H1 (cell line): ENCODE data around the gene CBL. TPM values are rescaled to one million over a fixed set of nuclear protein-coding genes. Genes with fewer than 3 reads are reported as not detected.

Source experiments
- CTCF ChIA-PET: fragments of 300-600 bp; sonication (Branson Sonifier 250); formaldehyde crosslinking; loops from one replicate; lab custom pipeline; 2021; ENCODE audit not compliant: partially characterized antibody; lab: Charles Lee
- POLR2A ChIA-PET: fragments of 300-600 bp; sonication (Branson Sonifier 250); formaldehyde crosslinking; loops from one replicate; lab custom pipeline; 2021; ENCODE audit warnings: inconsistent platforms; ENCODE audit not compliant: partially characterized antibody; lab: Charles Lee
- DNase-seq, 2 experiments: peaks; one replicate each; pipeline versions ENCODE4 v3.0.0 to v3.0.0-alpha.2; 2010 to 2022; ENCODE audit warnings: low spot score in 2 of 2, low read depth in 1 of 2, mixed read lengths in 1 of 2
- FAIRE-seq: peaks from 2 replicates; lab custom pipeline; 2011; peaks lifted over from hg19 to GRCh38; lab: Jason Lieb, UNC
- H2AFZ ChIP-seq: 2 replicates; pipeline ENCODE4 v1.8.1; 2012; ENCODE audit warnings: low read length, inconsistent platforms
- H2AK5ac ChIP-seq: 2 replicates; pipeline ENCODE4 v1.6.1; 2013; ENCODE audit warnings: low read depth, low read length
- H2BK120ac ChIP-seq: replicated peaks from 2 replicates; pipeline ENCODE3; 2013; ENCODE audit warnings: low read depth, low read length, inconsistent platforms
- H2BK12ac ChIP-seq: 2 replicates; pipeline ENCODE4 v1.6.1; 2013; ENCODE audit warnings: low read depth, low read length
- H2BK15ac ChIP-seq: 2 replicates; pipeline ENCODE4 v1.6.1; 2013; ENCODE audit warnings: low read length
- H2BK20ac ChIP-seq: 2 replicates; pipeline ENCODE4 v1.6.1; 2013; ENCODE audit warnings: low read length
- H2BK5ac ChIP-seq: 2 replicates; pipeline ENCODE4 v1.6.1; 2013; ENCODE audit warnings: low read depth, low read length
- H3K14ac ChIP-seq: 2 replicates; pipeline ENCODE4 v1.6.1; 2013; ENCODE audit warnings: inconsistent platforms; ENCODE audit not compliant: insufficient read length
- H3K18ac ChIP-seq: 2 replicates; pipeline ENCODE4 v1.6.1; 2013; ENCODE audit warnings: low read length; ENCODE audit errors: extremely low read depth
- H3K23ac ChIP-seq: 2 replicates; pipeline ENCODE4 v1.6.1; 2013; ENCODE audit warnings: inconsistent platforms; ENCODE audit not compliant: insufficient read length
- H3K23me2 ChIP-seq: 2 replicates; pipeline ENCODE4 v1.6.1; 2013; ENCODE audit warnings: low read depth, low read length
- H3K27ac ChIP-seq: 2 replicates; pipeline ENCODE4 v1.6.1; 2011; ENCODE audit warnings: low read depth, low read length, inconsistent platforms
- H3K27me3 ChIP-seq, 4 experiments: replicated peaks in 1 of 4; 1 replicate in 1 of 4; 2 replicates in 3 of 4; pipeline versions ENCODE4 v1.6.1 to v1.8.1; 2011 to 2013; ENCODE audit warnings: low read length in 3 of 4, mild to moderate bottlenecking in 3 of 4, inconsistent platforms in 2 of 4, mixed read lengths in 2 of 4, moderate library complexity in 1 of 4; ENCODE audit not compliant: control insufficient read depth in 3 of 4, insufficient read depth in 3 of 4; ENCODE audit errors: extremely low read depth in 1 of 4
- H3K36me3 ChIP-seq, 4 experiments: 2 replicates each; pipeline versions ENCODE4 v1.6.1 to v1.8.1; 2011 to 2013; ENCODE audit warnings: mild to moderate bottlenecking in 4 of 4, low read length in 3 of 4, moderate library complexity in 2 of 4, control low read depth in 1 of 4, inconsistent platforms in 1 of 4; ENCODE audit not compliant: insufficient read depth in 4 of 4, control insufficient read depth in 2 of 4
- H3K4ac ChIP-seq: replicated peaks from 2 replicates; pipeline ENCODE3; 2013; ENCODE audit warnings: low read length, low read depth, mixed read lengths, inconsistent platforms; ENCODE audit not compliant: insufficient read length
- H3K4me1 ChIP-seq, 4 experiments: replicated peaks in 1 of 4; 1 replicate in 1 of 4; 2 replicates in 3 of 4; pipeline versions ENCODE4 v1.6.1 to v1.8.1; 2011 to 2013; ENCODE audit warnings: low read length in 3 of 4, inconsistent platforms in 2 of 4, mixed read lengths in 1 of 4; ENCODE audit not compliant: insufficient read depth in 4 of 4, control insufficient read depth in 3 of 4
- H3K4me2 ChIP-seq, 2 experiments: 2 replicates each; pipeline versions ENCODE4 v1.6.1 to v1.8.1; 2011 to 2013; ENCODE audit warnings: low read depth in 2 of 2, low read length in 2 of 2, control low read depth in 1 of 2, inconsistent platforms in 1 of 2, mild to moderate bottlenecking in 1 of 2; ENCODE audit not compliant: insufficient read depth in 1 of 2
- H3K4me3 ChIP-seq, 4 experiments: fragments of 200-600, 300-600 bp in 1 of 4; sonication (generic), shearing (Covaris generic), sonication (Bioruptor Twin) in 1 of 4; 2 replicates each; pipeline versions ENCODE4 v1.5.1 to v1.8.1; 2011 to 2016; ENCODE audit warnings: low read length in 4 of 4, low read depth in 3 of 4, control low read depth in 2 of 4, inconsistent platforms in 2 of 4, mild to moderate bottlenecking in 2 of 4, mixed read lengths in 1 of 4, moderate library complexity in 1 of 4; ENCODE audit not compliant: insufficient read depth in 2 of 4; ENCODE audit errors: extremely low read depth in 1 of 4
- H3K56ac ChIP-seq: replicated peaks from 2 replicates; pipeline ENCODE3; 2013; ENCODE audit warnings: low read depth, mild to moderate bottlenecking, mixed read lengths, low read length, inconsistent platforms; ENCODE audit not compliant: insufficient read length
- H3K79me1 ChIP-seq: 2 replicates; pipeline ENCODE4 v1.6.1; 2013; ENCODE audit warnings: low read depth, low read length, control low read depth
- H3K79me2 ChIP-seq, 2 experiments: 2 replicates each; pipeline versions ENCODE4 v1.6.1 to v1.8.1; 2012 to 2013; ENCODE audit warnings: low read length in 2 of 2, mild to moderate bottlenecking in 2 of 2, inconsistent platforms in 1 of 2; ENCODE audit not compliant: insufficient read depth in 2 of 2, control insufficient read depth in 1 of 2
- H3K9ac ChIP-seq, 4 experiments: replicated peaks in 1 of 4; 1 replicate in 1 of 4; 2 replicates in 3 of 4; pipeline versions ENCODE4 v1.6.1 to v1.8.1; 2011 to 2013; ENCODE audit warnings: low read depth in 3 of 4, low read length in 3 of 4, control low read depth in 2 of 4, mild to moderate bottlenecking in 2 of 4, moderate library complexity in 2 of 4, inconsistent platforms in 1 of 4; ENCODE audit errors: extremely low read depth in 1 of 4
- H3K9me3 ChIP-seq, 2 experiments: 2 replicates each; pipeline versions ENCODE4 v1.6.1 to v1.8.1; 2012 to 2013; ENCODE audit warnings: mild to moderate bottlenecking in 2 of 2, moderate library complexity in 2 of 2, control low read depth in 1 of 2, inconsistent platforms in 1 of 2, low read depth in 1 of 2, low read length in 1 of 2, mixed read lengths in 1 of 2; ENCODE audit not compliant: insufficient read depth in 2 of 2
- H4K20me1 ChIP-seq, 2 experiments: replicated peaks in 1 of 2; 2 replicates each; pipeline versions ENCODE3 to v1.8.1; 2011 to 2013; ENCODE audit warnings: inconsistent platforms in 2 of 2, low read length in 2 of 2, mild to moderate bottlenecking in 1 of 2; ENCODE audit not compliant: insufficient read depth in 2 of 2, control insufficient read depth in 1 of 2
- H4K5ac ChIP-seq: 2 replicates; pipeline ENCODE4 v1.6.1; 2013; ENCODE audit warnings: low read length, low read depth, mixed read lengths, inconsistent platforms; ENCODE audit not compliant: insufficient read length
- H4K8ac ChIP-seq: 2 replicates; pipeline ENCODE4 v1.8.0; 2013; ENCODE audit warnings: mild to moderate bottlenecking, moderate library complexity, low read length, inconsistent platforms; ENCODE audit not compliant: insufficient read depth; ENCODE audit errors: extremely low read depth
- H4K91ac ChIP-seq: replicated peaks from 2 replicates; pipeline ENCODE3; 2013; ENCODE audit warnings: low read length, mixed read lengths, inconsistent platforms; ENCODE audit not compliant: insufficient read length
- BACH1 ChIP-seq: IDR thresholded peaks from 2 replicates; pipeline ENCODE4 v1.6.1; 2012; ENCODE audit warnings: low read length, improper control_type of control experiment
- CHD1 ChIP-seq: IDR thresholded peaks from 2 replicates; pipeline ENCODE4 v1.6.1; 2012; ENCODE audit warnings: low read depth, low read length, improper control_type of control experiment
- CTBP2 ChIP-seq: IDR thresholded peaks from 2 replicates; pipeline ENCODE4 v1.7.0; 2011; ENCODE audit warnings: borderline replicate concordance, mild to moderate bottlenecking, moderate library complexity, mixed read lengths, low read length; ENCODE audit not compliant: insufficient read depth, insufficient read length
- EGR1 ChIP-seq: IDR thresholded peaks from 2 replicates; pipeline ENCODE4 v1.6.1; 2011; ENCODE audit warnings: low read depth, low read length, borderline replicate concordance
- JUND ChIP-seq: IDR thresholded peaks from 2 replicates; pipeline ENCODE4 v1.6.1; 2011; ENCODE audit warnings: mild to moderate bottlenecking, improper control_type of control experiment, low read length
- NANOG ChIP-seq: IDR thresholded peaks from 2 replicates; pipeline ENCODE4 v1.6.1; 2011; ENCODE audit warnings: low read length, low read depth, mild to moderate bottlenecking, inconsistent platforms; ENCODE audit not compliant: insufficient read depth, poor library complexity, severe bottlenecking
- POLR2A ChIP-seq, 2 experiments: IDR thresholded peaks; 1 replicate in 1 of 2; 2 replicates in 1 of 2; pipeline ENCODE4 v1.6.1; 2011; ENCODE audit warnings: low read depth in 2 of 2, low read length in 2 of 2, mild to moderate bottlenecking in 2 of 2; ENCODE audit errors: control extremely low read depth in 1 of 2
- RNF2 ChIP-seq: fragments of 200-900, 300-1000 bp; sonication (generic); IDR thresholded peaks from 2 replicates; pipeline ENCODE4 v1.7.1; 2016; ENCODE audit warnings: borderline replicate concordance, low read depth, mild to moderate bottlenecking, antibody characterized with exemption, low read length; ENCODE audit not compliant: poor library complexity, severe bottlenecking; ENCODE audit errors: missing control alignments
- SIN3A ChIP-seq, 2 experiments: IDR thresholded peaks in 1 of 2; conservative IDR thresholded peaks in 1 of 2; 2 replicates each; pipeline ENCODE4 v1.6.1; 2011 to 2012; ENCODE audit warnings: low read length in 2 of 2, improper control_type of control experiment in 1 of 2, low read depth in 1 of 2, mild to moderate bottlenecking in 1 of 2
- SRF ChIP-seq: IDR thresholded peaks from 2 replicates; pipeline ENCODE4 v1.6.1; 2011; ENCODE audit warnings: mild to moderate bottlenecking, low read depth, low read length, moderate library complexity
- TAF7 ChIP-seq: optimal IDR thresholded peaks from 2 replicates; pipeline ENCODE3; 2011; ENCODE audit warnings: low read depth, mild to moderate bottlenecking, inconsistent platforms, low read length, moderate library complexity, borderline replicate concordance
- TEAD4 ChIP-seq: IDR thresholded peaks from 2 replicates; pipeline ENCODE4 v1.6.1; 2012; ENCODE audit warnings: low read depth, low read length, inconsistent platforms, mixed read lengths
- USF2 ChIP-seq: IDR thresholded peaks from 2 replicates; pipeline ENCODE4 v1.6.1; 2011; ENCODE audit warnings: low read length, improper control_type of control experiment
- WGBS, 2 experiments: shearing (Covaris generic) in 1 of 2; methylation state at CpG; one replicate each; pipeline versions ENCODE4 v1.1.6 to v1.1.7; 2013 to 2015; ENCODE audit warnings: low lambda C conversion rate in 2 of 2, mixed read lengths in 2 of 2, inconsistent platforms in 1 of 2, low coverage in 1 of 2, missing lambda C conversion rate in 1 of 2; ENCODE audit not compliant: insufficient replicate concordance in 2 of 2, insufficient coverage in 1 of 2, insufficient read length in 1 of 2; ENCODE audit errors: extremely low coverage in 1 of 2, missing lambda C conversion rate in 1 of 2; 5-methylcytosine and 5-hydroxymethylcytosine counted together
- polyA plus RNA-seq, 7 experiments: library from polyadenylated mRNA; depleted of rRNA in 3 of 7; stranded (reverse) in 5 of 7; unstranded in 2 of 7; fragments of >200 nt in 5 of 7; fragments of 200-250 nt in 2 of 7; gene quantifications; 1 replicate in 5 of 7; 2 replicates in 1 of 7; 4 replicates in 1 of 7; pipeline versions ENCODE4 v1.2.1 to v1.2.3, GENCODE V29; 2011 to 2013; ENCODE audit warnings: missing spikeins in 2 of 7, mixed read lengths in 2 of 7
- total RNA-seq: library from RNA; stranded (reverse); fragmentation: NEBNext Ultra II Directional; extraction: Animal tissue kit (Norgen Biotek cat#: 25700); gene quantifications from 2 replicates; pipeline ENCODE4 v1.2.1, GENCODE V29; 2021

The CBL gene
- total and polyA plus RNA-seq, 2 of the 8 experiments (the other 6 are each of a cell fraction or from before 2014, with no cell fraction given): 23.1 to 57.8 TPM

DNA sequence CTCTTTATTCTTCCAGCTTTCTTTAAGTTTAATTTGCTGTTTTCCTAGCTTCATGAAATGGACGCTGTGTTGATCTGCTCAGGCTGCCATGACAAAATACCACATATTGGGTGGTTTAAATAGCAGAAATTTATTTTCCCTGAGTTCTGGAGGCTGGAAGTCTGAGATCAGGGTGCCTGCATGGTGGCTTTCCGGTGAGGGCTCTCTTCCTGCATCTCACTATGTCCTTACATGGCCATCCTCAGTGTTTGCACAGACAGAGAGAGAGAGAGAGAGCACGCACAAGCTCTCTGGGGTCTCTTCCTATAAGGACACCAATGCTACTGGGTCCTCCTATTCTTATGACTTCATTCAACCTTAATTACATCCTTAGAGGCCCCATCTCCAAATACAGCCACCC, 82.1 kb downstream of the CBL start:
- no peak overlapping the region for H2BK12ac ChIP-seq
- H3K4me1 ChIP-seq: no peaks in the 10 kb centered on the region
- peaks cover 2% of the 10 kb centered on the region; the same call in 1 of the 2 replicates for H3K23me2 ChIP-seq
- no peak overlapping the region for H4K5ac ChIP-seq
- no peaks in the 10 kb centered on the region for H4K20me1 ChIP-seq
- H2BK20ac ChIP-seq: no peak overlapping the region
- DNase-seq (no peak), FAIRE-seq (no peak)
- no peak overlapping the region for H4K8ac ChIP-seq
- no peaks in the 10 kb centered on the region for H3K27me3 ChIP-seq
- CTCF ChIA-PET: interaction anchor here (0.7 to 1.1 kb wide), 2 partner anchors 79 to 154 kb away, joined by 3 to 4 read pairs; no protein-coding TSS in a partner anchor
- no peak overlapping the region for H2BK15ac ChIP-seq
- WGBS, 2 experiments: 92% methylated on average over 3 of the region's 3 CpGs; no CpG with 5 or more reads in 1 of the 2 experiments
- H4K91ac ChIP-seq: no peak overlapping the region
- H2AFZ ChIP-seq: no peak overlapping the region
- no peak overlapping the region for H3K4me2 ChIP-seq
- POLR2A ChIA-PET: interaction anchor here (0.9 kb wide), 1 partner anchor 193 kb away, joined by 4 read pairs; no protein-coding TSS in a partner anchor
- H3K36me3 ChIP-seq: peaks cover 9 to 51% (median 30%) of the 10 kb centered on the region in 4 experiments
- no peaks in the 10 kb centered on the region for H3K79me2 ChIP-seq
- H3K18ac ChIP-seq: no peak overlapping the region
- H3K79me1 ChIP-seq: peaks cover 3% of the 10 kb centered on the region; the same call in 1 of the 2 replicates
- no peak overlapping the region for H3K14ac ChIP-seq
- H3K23ac ChIP-seq: no peak overlapping the region
- no peak overlapping the region for H2AK5ac ChIP-seq
- no peaks in the 10 kb centered on the region for H3K9me3 ChIP-seq
- no peak overlapping the region for H2BK120ac ChIP-seq
- H3K4me3 ChIP-seq: no peak overlapping the region
- H3K56ac ChIP-seq: no peak overlapping the region
- H2BK5ac ChIP-seq: no peak overlapping the region
- H3K9ac ChIP-seq: no peak overlapping the region
- H3K4ac ChIP-seq: no peak overlapping the region
- no peak overlapping the region for H3K27ac ChIP-seq
- TF ChIP-seq NANOG (no peak), USF2 (no peak), EGR1 (no peak), RNF2 (no peak), TAF7 (no peak), SIN3A (conservative IDR thresholded peaks at IDR 0.05 in 1 of 2, IDR thresholded peaks at IDR 0.05 in 1 of 2; ENCODE audit: low read depth in 1 of 2, low read length in 2 of 2) (no peak), TEAD4 (no peak), CTBP2 (no peak), BACH1 (no peak), CHD1 (no peak), SRF (no peak), JUND (no peak), POLR2A (IDR thresholded peaks at IDR 0.05; ENCODE audit: control extremely low read depth in 1 of 2, low read depth in 2 of 2, low read length in 2 of 2) (no peak)
